Pancreas (tissue), 10 donors: ENCODE results near the gene RIC8B. TPM values are rescaled to one million over a fixed set of nuclear protein-coding genes. Genes with fewer than 3 reads are reported as not detected.

Experiments
- ATAC-seq, 4 donors: fragments of 200-7000 bp; cut with Tn5 transposase; one replicate each; pipeline versions ENCODE4 v1.8.0 to v1.9.1; 2020; ENCODE audit warnings: mild to moderate bottlenecking in 4 of 4, moderate library complexity in 4 of 4
- DNase-seq, 6 donors: peaks; one replicate each; pipeline ENCODE4 v3.0.0-alpha.2; 2020
- FAIRE-seq: peaks from 2 replicates; lab custom pipeline; 2012; peaks lifted over from hg19 to GRCh38; lab: Jason Lieb, UNC
- H3K27ac ChIP-seq, 4 donors: fragments of 200-600 bp; sonication (generic); 1 replicate in 3 of 4; 2 replicates in 1 of 4; pipeline versions ENCODE4 v1.5.0 to v1.8.0; 2020
- H3K27me3 ChIP-seq, 4 donors: fragments of 200-600 bp; one replicate each; pipeline ENCODE4 v1.8.0; 2021
- H3K36me3 ChIP-seq, 3 donors: fragments of 200-600 bp; sonication (generic) in 1 of 3; one replicate each; pipeline versions ENCODE4 v1.5.0 to v1.8.0; 2020 to 2021
- H3K4me1 ChIP-seq, 3 donors: fragments of 200-600 bp; one replicate each; pipeline ENCODE4 v1.8.0; 2021
- H3K4me3 ChIP-seq, 4 donors: fragments of 200-600 bp; sonication (generic) in 2 of 4; one replicate each; pipeline versions ENCODE4 v1.5.0 to v1.8.0; 2020 to 2021
- H3K9me3 ChIP-seq, 4 donors: fragments of 200-600 bp; one replicate each; pipeline ENCODE4 v1.8.0; 2021
- WGBS, 2 donors: extraction: QIAGEN DNeasy Blood & Tissue Kit; methylation state at CpG; one replicate each; pipeline ENCODE4 v1.1.7; 2013; 5-methylcytosine and 5-hydroxymethylcytosine counted together
- intact Hi-C, 3 donors: fragments of 100-400 bp; cut with DNase I; formaldehyde crosslinking; loops; one replicate each; pipeline versions ENCODE4 v1.11.1 to v1.14.2; 2022
- polyA plus RNA-seq, 2 donors: library from polyadenylated mRNA; stranded (reverse); fragments of 200-250 nt; gene quantifications; one replicate each; pipeline ENCODE4 v1.2.3, GENCODE V29; 2013
- total RNA-seq, 6 donors: library from RNA; stranded (reverse); fragmentation: NEBNext Ultra II Directional in 4 of 6; extraction: Animal tissue kit (Norgen Biotek cat#: 25700) in 4 of 6; gene quantifications; one replicate each; pipeline versions ENCODE4 v1.2.1 to v1.2.4, GENCODE V29; 2021 to 2023
- TF ChIP-seq, protein P1 (sequence below), 4 donors: fragments of 200-600 bp; sonication (generic) in 3 of 4; IDR thresholded peaks; one replicate each; pipeline versions ENCODE4 v1.5.0 to v1.8.0; 2021; ENCODE audit warnings: antibody characterized with exemption in 4 of 4
- donor health status: healthy with polysubstance abuse.
- donor health status: DM: no; HTN: no; CAD: no; lungs with moderate emphysema.
- donor health status: DM: no; HTN: no; CAD: no.
- donor health status: control.
- donor health status: control.
- donor health status: Bipolar disorder and iron deficiency.
- donor health status: DM: yes; HTN: yes; CAD: no.
- donor health status: DM: no; HTN: no; CAD: no.
- donor health status: DM: no; HTN: no; CAD: no.
- donor health status: DM: yes; HTN: yes; CAD: no.

Gene RIC8B
- total and polyA plus RNA-seq, 8 donors = 5.3 to 17.5 (median 9.8) TPM

DNA sequence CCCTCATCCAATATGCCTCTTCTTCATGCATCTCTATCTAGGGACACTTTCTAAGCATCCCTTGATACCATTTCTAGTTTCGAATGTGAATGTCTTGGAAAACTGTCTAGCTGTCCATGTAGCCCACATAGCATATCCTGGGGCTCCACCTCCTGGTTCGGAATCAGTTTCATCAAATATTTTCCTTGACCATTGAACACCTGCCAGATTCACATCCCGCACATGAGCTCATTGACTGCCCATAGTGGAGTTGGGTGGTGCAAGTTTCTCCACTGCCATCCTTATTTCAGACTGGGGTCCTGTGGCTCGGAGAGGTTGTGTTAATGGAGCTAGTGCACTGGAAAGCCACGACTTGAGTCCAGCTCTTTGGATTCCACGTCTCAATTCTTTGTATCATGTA, 122.6 kb downstream of the RIC8B start:
- intact Hi-C loops = no loop called here
- no peak for FAIRE-seq

DNA sequence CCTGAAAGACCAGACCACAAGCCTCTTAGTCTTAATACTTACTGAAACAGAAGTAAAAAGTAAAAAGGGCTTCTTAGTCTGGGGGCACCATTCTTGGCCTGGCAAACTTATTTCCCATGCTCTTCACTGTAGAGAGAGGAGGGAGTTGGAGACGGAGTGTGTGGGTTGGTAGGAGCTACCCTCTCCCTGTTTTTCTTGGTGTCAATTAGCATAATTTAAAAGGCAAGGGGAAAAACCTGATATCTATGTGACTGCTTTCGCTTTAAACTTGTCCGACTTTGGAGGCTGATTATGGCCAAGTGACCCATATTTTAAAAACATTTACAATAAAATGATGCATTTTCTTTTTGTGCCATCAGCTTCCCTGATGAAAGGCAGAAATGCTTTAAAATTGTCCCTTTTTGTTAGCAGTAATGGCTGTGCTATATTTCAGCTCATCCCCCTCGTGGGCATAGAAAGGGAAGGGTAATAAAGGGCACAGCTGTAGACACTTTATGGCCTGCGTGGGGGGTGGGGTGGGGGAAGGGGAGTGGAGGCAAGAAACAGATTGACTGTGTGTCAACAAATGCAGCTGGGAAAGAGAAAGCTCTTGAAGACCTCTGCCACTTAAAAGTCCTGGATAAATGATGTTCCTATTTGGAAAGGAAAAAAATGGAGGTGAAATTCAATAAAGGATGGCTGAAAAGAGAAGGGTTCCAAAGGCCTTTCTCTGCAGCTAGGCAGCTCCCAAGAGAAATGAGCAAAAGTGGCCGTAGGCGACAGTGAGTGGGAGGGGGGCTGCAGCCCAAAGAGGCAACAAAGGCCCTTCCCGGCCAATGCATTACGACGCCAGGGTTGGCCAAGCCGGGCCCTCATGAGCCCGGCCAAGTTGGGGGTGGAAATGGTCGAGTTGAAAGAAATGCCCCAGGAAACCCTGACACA, 123.8 kb downstream of the RIC8B start:
- ATAC-seq (no peak), DNase-seq (no peak), FAIRE-seq (no peak)
- TF ChIP-seq, protein P1, sequence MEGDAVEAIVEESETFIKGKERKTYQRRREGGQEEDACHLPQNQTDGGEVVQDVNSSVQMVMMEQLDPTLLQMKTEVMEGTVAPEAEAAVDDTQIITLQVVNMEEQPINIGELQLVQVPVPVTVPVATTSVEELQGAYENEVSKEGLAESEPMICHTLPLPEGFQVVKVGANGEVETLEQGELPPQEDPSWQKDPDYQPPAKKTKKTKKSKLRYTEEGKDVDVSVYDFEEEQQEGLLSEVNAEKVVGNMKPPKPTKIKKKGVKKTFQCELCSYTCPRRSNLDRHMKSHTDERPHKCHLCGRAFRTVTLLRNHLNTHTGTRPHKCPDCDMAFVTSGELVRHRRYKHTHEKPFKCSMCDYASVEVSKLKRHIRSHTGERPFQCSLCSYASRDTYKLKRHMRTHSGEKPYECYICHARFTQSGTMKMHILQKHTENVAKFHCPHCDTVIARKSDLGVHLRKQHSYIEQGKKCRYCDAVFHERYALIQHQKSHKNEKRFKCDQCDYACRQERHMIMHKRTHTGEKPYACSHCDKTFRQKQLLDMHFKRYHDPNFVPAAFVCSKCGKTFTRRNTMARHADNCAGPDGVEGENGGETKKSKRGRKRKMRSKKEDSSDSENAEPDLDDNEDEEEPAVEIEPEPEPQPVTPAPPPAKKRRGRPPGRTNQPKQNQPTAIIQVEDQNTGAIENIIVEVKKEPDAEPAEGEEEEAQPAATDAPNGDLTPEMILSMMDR (IDR thresholded peaks at IDR 0.05) = no peak
- no peaks in the 10 kb centered on the region for H3K36me3 ChIP-seq
- no peaks in the 10 kb centered on the region for H3K4me1 ChIP-seq
- no peak overlapping the region for H3K4me3 ChIP-seq
- no peaks in the 10 kb centered on the region for H3K27me3 ChIP-seq
- WGBS, 2 donors = 66 to 68% methylated on average over 13 of the region's 13 CpGs
- no peaks in the 10 kb centered on the region for H3K9me3 ChIP-seq
- intact Hi-C loops = no loop called here
- no peak overlapping the region for H3K27ac ChIP-seq

More for the DNA sequence above, 122.6 kb downstream of the RIC8B start:
- Histone ChIP-seq H3K9me3 (no peaks in the 10 kb centered on the region), H3K4me1 (no peaks in the 10 kb centered on the region), H3K4me3 (no peak overlapping the region), H3K36me3 (no peaks in the 10 kb centered on the region), H3K27me3 (no peaks in the 10 kb centered on the region), H3K27ac (no peak overlapping the region)
- no peak for DNase-seq
- ATAC-seq = no peak
- TF ChIP-seq, protein P1 (IDR thresholded peaks at IDR 0.05) = no peak
- 59 to 63% methylated on average over 6 of the region's 6 CpGs for WGBS, 2 donors

DNA sequence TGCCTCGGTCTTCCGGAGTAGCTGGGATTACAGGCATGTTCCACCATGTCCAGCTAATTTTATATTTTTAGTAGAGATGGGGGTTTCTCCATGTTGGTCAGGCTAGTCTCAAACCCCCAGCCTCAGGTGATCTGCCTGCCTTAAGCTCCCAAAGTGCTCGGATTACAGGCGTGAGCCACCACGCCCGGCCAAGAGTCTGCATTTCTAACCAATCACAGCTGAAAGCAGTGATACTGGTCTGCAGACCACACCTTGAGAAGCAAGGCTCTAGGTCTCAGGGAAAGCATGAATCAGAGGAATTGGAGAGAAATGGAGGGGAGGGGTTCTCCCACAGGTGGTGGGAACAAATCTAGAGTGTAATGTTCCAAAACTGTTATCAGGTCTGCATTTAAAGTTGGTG, 126.1 kb downstream of the RIC8B start:
- no peaks in the 10 kb centered on the region for H3K36me3 ChIP-seq
- TF ChIP-seq, protein P1 (IDR thresholded peaks at IDR 0.05) = no peak
- no peaks in the 10 kb centered on the region for H3K9me3 ChIP-seq
- no peak overlapping the region for H3K27ac ChIP-seq
- intact Hi-C loops = no loop called here
- H3K27me3 ChIP-seq = no peaks in the 10 kb centered on the region
- FAIRE-seq (no peak), ATAC-seq (no peak), DNase-seq (no peak)
- H3K4me1 ChIP-seq = no peaks in the 10 kb centered on the region
- 78 to 79% methylated on average over 6 of the region's 6 CpGs for WGBS, 2 donors
- H3K4me3 ChIP-seq = no peak overlapping the region

DNA sequence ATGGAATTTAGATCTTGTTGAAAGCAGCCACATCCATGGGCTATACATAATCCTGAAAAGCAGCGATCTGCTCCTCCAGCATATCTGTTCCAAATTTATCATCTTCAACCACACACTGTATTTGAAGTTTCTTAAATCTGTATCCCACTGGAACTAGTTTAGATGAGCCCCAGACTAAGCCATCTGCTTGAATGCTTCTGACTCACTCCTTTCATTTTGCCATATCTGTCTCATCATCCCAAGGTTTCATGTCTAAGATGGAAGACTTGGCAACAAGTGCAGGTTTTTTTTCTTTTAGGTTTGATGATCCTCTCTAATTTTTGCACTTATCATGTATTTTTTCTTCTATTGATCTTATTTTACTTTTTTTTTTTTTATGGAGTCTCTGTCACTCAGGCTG, 126.8 kb downstream of the RIC8B start:
- Histone ChIP-seq H3K36me3 (no peaks in the 10 kb centered on the region), H3K4me1 (no peaks in the 10 kb centered on the region), H3K27me3 (no peaks in the 10 kb centered on the region), H3K4me3 (no peak overlapping the region), H3K9me3 (no peaks in the 10 kb centered on the region), H3K27ac (no peak overlapping the region)
- DNase-seq (no peak), FAIRE-seq (no peak), ATAC-seq (no peak)
- 86 to 99% methylated on average over 1 of the region's 1 CpG for WGBS, 2 donors
- TF ChIP-seq, protein P1 (IDR thresholded peaks at IDR 0.05) = no peak
- intact Hi-C loops = no loop called here

DNA sequence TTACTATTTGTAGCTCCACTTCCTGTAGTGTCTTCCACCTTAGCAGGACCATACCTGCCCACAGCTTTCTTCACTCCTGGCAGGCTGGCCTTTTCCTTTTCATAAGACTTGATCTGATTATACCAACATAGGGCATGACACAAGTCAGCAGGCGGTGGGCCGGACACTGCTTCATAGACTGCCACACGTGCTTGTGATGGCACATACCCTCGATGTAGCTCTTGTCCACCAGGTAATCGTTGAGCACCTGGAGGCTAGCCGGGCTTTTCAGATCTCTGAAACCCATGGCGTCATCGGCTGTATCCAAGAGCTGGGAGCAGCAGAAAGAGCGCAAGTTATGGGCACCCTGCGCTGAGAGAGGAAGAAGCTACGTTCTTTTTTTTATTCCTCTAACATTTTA, 127.6 kb downstream of the RIC8B start:
- no peaks in the 10 kb centered on the region for H3K4me1 ChIP-seq
- H3K4me3 ChIP-seq = no peak overlapping the region
- no peaks in the 10 kb centered on the region for H3K27me3 ChIP-seq
- no peaks in the 10 kb centered on the region for H3K9me3 ChIP-seq
- no peak overlapping the region for H3K27ac ChIP-seq
- FAIRE-seq (no peak), DNase-seq (no peak), ATAC-seq (no peak)
- intact Hi-C loops = no loop called here
- TF ChIP-seq, protein P1 (IDR thresholded peaks at IDR 0.05) = no peak
- 82 to 84% methylated on average over 11 of the region's 11 CpGs for WGBS, 2 donors
- H3K36me3 ChIP-seq = no peaks in the 10 kb centered on the region
